Measurements from ENCODE around the gene TNNI3K. TPM values are rescaled to one million over a fixed set of nuclear protein-coding genes. Genes with fewer than 3 reads are reported as not detected.

Gene TNNI3K
- total RNA-seq, 1 donor from 2014 or later: 1.3 TPM

GRCh38 chr1:74548961-74549750, 314.0 kb downstream of the TNNI3K start:
- intact Hi-C loops (cut with DNase I): no loop called here
- TF ChIP-seq, protein P1, sequence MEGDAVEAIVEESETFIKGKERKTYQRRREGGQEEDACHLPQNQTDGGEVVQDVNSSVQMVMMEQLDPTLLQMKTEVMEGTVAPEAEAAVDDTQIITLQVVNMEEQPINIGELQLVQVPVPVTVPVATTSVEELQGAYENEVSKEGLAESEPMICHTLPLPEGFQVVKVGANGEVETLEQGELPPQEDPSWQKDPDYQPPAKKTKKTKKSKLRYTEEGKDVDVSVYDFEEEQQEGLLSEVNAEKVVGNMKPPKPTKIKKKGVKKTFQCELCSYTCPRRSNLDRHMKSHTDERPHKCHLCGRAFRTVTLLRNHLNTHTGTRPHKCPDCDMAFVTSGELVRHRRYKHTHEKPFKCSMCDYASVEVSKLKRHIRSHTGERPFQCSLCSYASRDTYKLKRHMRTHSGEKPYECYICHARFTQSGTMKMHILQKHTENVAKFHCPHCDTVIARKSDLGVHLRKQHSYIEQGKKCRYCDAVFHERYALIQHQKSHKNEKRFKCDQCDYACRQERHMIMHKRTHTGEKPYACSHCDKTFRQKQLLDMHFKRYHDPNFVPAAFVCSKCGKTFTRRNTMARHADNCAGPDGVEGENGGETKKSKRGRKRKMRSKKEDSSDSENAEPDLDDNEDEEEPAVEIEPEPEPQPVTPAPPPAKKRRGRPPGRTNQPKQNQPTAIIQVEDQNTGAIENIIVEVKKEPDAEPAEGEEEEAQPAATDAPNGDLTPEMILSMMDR (IDR thresholded peaks at IDR 0.05): no peak
- no peak for DNase-seq

GRCh38 chr1:74549932-74550331, 314.7 kb downstream of the TNNI3K start:
- intact Hi-C loops (cut with DNase I): no loop called here
- H3K9me3 ChIP-seq: no peaks in the 10 kb centered on the region
- no peaks in the 10 kb centered on the region for H3K4me1 ChIP-seq
- H3K4me3 ChIP-seq: no peak overlapping the region
- H3K36me3 ChIP-seq: no peaks in the 10 kb centered on the region
- no peaks in the 10 kb centered on the region for H3K27me3 ChIP-seq
- TF ChIP-seq, protein P1 (IDR thresholded peaks at IDR 0.05): no peak
- DNase-seq: no peak
- no peak overlapping the region for H3K27ac ChIP-seq
- ATAC-seq: no peak

More at GRCh38 chr1:74548961-74549750, 314.0 kb downstream of the TNNI3K start:
- Histone ChIP-seq H3K27ac (no peak overlapping the region), H3K27me3 (no peaks in the 10 kb centered on the region), H3K9me3 (no peaks in the 10 kb centered on the region), H3K4me3 (no peak overlapping the region), H3K4me1 (no peaks in the 10 kb centered on the region), H3K36me3 (no peaks in the 10 kb centered on the region)
- ATAC-seq: no peak

GRCh38 chr1:74570797-74571492, 335.8 kb downstream of the TNNI3K start:
- Histone ChIP-seq H3K27me3 (no peaks in the 10 kb centered on the region), H3K9me3 (no peaks in the 10 kb centered on the region), H3K4me1 (no peaks in the 10 kb centered on the region), H3K27ac (no peak overlapping the region), H3K4me3 (no peak overlapping the region), H3K36me3 (no peaks in the 10 kb centered on the region)
- ATAC-seq: peak; percentile 22
- DNase-seq: no peak
- intact Hi-C loops (cut with DNase I): no loop called here
- TF ChIP-seq, protein P1 (IDR thresholded peaks at IDR 0.05): no peak

DNA sequence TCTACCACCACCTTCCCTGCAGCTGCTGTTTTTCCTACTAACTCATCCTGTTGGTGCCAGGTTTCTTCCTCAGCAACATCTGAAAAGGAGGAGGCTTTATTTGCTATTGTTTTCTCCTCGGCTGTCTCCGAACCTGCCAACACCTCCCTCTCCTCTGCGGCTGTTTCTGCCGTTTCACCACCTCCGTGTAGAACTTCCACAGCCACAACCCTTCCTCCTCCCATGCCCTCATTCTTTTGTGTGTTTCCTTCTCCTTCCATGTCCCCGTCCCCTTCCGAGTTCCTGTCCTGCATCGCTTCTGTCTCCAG, 336.3 kb downstream of the TNNI3K start:
- Histone ChIP-seq H3K27me3 (no peaks in the 10 kb centered on the region), H3K27ac (no peak overlapping the region), H3K4me3 (no peak overlapping the region), H3K36me3 (no peaks in the 10 kb centered on the region), H3K4me1 (no peaks in the 10 kb centered on the region), H3K9me3 (no peaks in the 10 kb centered on the region)
- TF ChIP-seq, protein P1 (IDR thresholded peaks at IDR 0.05): no peak
- DNase-seq: no peak
- intact Hi-C loops (cut with DNase I): no loop called here
- ATAC-seq: no peak

- no peak overlapping the region for H3K27ac ChIP-seq
- DNase-seq (no peak), ATAC-seq (no peak)
- H3K9me3 ChIP-seq: no peaks in the 10 kb centered on the region
- intact Hi-C loops (cut with DNase I): no loop called here
- no peaks in the 10 kb centered on the region for H3K36me3 ChIP-seq
- TF ChIP-seq, protein P1 (IDR thresholded peaks at IDR 0.05): no peak
- no peaks in the 10 kb centered on the region for H3K27me3 ChIP-seq
- H3K4me1 ChIP-seq: no peaks in the 10 kb centered on the region
- no peak overlapping the region for H3K4me3 ChIP-seq
Observed at GRCh38 chr1:74571891-74572290, 336.7 kb downstream of the TNNI3K start.

Measured in upper lobe of right lung (tissue), 1 donor.